ENCODE measurements around the gene PTCD1.

DNA sequence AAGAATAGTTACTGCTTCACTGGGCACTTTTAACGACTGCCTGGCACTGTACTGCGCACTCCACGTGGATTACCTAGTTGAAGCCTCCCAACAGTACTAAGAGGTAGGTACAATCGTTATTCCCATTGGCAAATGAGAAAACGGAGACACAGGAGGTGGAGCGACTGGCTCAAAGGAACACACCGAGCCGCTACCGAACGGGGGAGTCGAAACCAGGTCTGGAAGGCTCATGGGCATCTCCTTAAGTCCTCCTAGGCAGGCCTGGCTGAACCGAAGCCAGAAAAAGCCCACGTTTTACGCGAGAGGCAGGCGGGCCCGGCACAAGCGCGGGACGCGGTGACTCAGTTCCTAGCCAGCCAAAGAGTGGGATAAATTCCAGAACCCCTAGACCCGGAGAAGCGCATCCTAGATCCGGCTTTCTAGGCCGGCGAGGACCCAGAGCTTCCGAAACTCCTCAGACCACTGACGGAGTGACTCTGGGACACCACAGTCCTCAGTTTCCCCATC is 30.7 kb downstream of the PTCD1 start:
- TF ChIP-seq, protein P1, sequence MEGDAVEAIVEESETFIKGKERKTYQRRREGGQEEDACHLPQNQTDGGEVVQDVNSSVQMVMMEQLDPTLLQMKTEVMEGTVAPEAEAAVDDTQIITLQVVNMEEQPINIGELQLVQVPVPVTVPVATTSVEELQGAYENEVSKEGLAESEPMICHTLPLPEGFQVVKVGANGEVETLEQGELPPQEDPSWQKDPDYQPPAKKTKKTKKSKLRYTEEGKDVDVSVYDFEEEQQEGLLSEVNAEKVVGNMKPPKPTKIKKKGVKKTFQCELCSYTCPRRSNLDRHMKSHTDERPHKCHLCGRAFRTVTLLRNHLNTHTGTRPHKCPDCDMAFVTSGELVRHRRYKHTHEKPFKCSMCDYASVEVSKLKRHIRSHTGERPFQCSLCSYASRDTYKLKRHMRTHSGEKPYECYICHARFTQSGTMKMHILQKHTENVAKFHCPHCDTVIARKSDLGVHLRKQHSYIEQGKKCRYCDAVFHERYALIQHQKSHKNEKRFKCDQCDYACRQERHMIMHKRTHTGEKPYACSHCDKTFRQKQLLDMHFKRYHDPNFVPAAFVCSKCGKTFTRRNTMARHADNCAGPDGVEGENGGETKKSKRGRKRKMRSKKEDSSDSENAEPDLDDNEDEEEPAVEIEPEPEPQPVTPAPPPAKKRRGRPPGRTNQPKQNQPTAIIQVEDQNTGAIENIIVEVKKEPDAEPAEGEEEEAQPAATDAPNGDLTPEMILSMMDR (IDR thresholded peaks at IDR 0.05; ENCODE audit: low read depth, low read length, poor library complexity, severe bottlenecking): no peak
- TF ChIP-seq EZH2phosphoT487 (IDR thresholded peaks at IDR 0.05; ENCODE audit: borderline replicate concordance, low read length): no peak

Measured in DOHH2 (cell line).